ENCODE measurements around the gene EWSR1. TPM values are rescaled to one million over a fixed set of nuclear protein-coding genes. Genes with fewer than 3 reads are reported as not detected.

Gene EWSR1
- total RNA-seq, 1 experiment from 2014 or later = 206 TPM

GRCh38 chr22:29269731-29270474, 1.8 kb downstream of the EWSR1 start:
- no peak for DNase-seq (ENCODE audit: low spot score)

GRCh38 chr22:29270475-29271271, 2.6 kb downstream of the EWSR1 start:
- no peak for DNase-seq (ENCODE audit: low spot score)

- no peak for DNase-seq (ENCODE audit: low spot score)
Observed at GRCh38 chr22:29272624-29273023, 4.6 kb downstream of the EWSR1 start.

GRCh38 chr22:29275167-29275566, 7.1 kb downstream of the EWSR1 start:
- no peak for DNase-seq (ENCODE audit: low spot score)

- DNase-seq (ENCODE audit: low spot score) = no peak
Observed at GRCh38 chr22:29275819-29276565, 7.9 kb downstream of the EWSR1 start.

- no peak for DNase-seq (ENCODE audit: low spot score)
Observed at GRCh38 chr22:29277927-29278326, 9.9 kb downstream of the EWSR1 start.

GRCh38 chr22:29284196-29284595, 16.1 kb downstream of the EWSR1 start:
- DNase-seq (ENCODE audit: low spot score) = no peak

GRCh38 chr22:29288837-29289236, 20.8 kb downstream of the EWSR1 start:
- DNase-seq (ENCODE audit: low spot score) = no peak

GRCh38 chr22:29290061-29290460, 22.0 kb downstream of the EWSR1 start:
- no peak for DNase-seq (ENCODE audit: low spot score)

GRCh38 chr22:29291215-29291614, 23.1 kb downstream of the EWSR1 start:
- no peak for DNase-seq (ENCODE audit: low spot score)

- no peak for DNase-seq (ENCODE audit: low spot score)
Observed at GRCh38 chr22:29292379-29292778, 24.3 kb downstream of the EWSR1 start.

GRCh38 chr22:29298641-29299040, 30.6 kb downstream of the EWSR1 start:
- no peak for DNase-seq (ENCODE audit: low spot score)

GRCh38 chr22:29299136-29299900, 31.2 kb downstream of the EWSR1 start:
- DNase-seq (ENCODE audit: low spot score) = no peak

- no peak for DNase-seq (ENCODE audit: low spot score)
Observed at GRCh38 chr22:29300467-29300806, 32.4 kb downstream of the EWSR1 start.

- DNase-seq (ENCODE audit: low spot score) = no peak
Observed at GRCh38 chr22:29300807-29301601, 32.9 kb downstream of the EWSR1 start.

- no peak for DNase-seq (ENCODE audit: low spot score)
Observed at GRCh38 chr22:29301716-29302401, 33.8 kb downstream of the EWSR1 start.

GRCh38 chr22:29302402-29302680, 34.3 kb downstream of the EWSR1 start:
- no peak for DNase-seq (ENCODE audit: low spot score)

- no peak for DNase-seq (ENCODE audit: low spot score)
Observed at GRCh38 chr22:29302681-29303465, 34.8 kb downstream of the EWSR1 start.

GRCh38 chr22:29305836-29306174, 37.7 kb downstream of the EWSR1 start:
- DNase-seq (ENCODE audit: low spot score) = no peak
